ENCODE measurements around the gene S100A6. TPM values are rescaled to one million over a fixed set of nuclear protein-coding genes. Genes with fewer than 3 reads are reported as not detected.
A peak's percentile ranks its signal among the peaks of the same experiment; 100 is the strongest.
"Not testable (repeated sequence)": the region's sequence is repeated elsewhere in the genome, so short reads cannot be mapped to it uniquely, and the experiment has no call there.

The S100A6 gene
- total and polyA plus RNA-seq, 2 donors (not counting 1 experiment from before 2014, with no cell fraction given), result 110 to 213 TPM

GRCh38 chr1:153575081-153575491, 39.3 kb upstream of the S100A6 start:
- H3K9me3 Mint-ChIP-seq (ENCODE audit: insufficient read depth); ATAC-seq (ENCODE audit: low read depth); H3K9ac ChIP-seq (ENCODE audit: low read length); DNase-seq; H3K27me3 ChIP-seq (replicated peaks in 1 of 4; ENCODE audit: control extremely low read depth in 1 of 4, control insufficient read depth in 3 of 4, insufficient read depth in 4 of 4, low read length in 3 of 4); H2AFZ ChIP-seq (ENCODE audit: insufficient read depth, low read depth, low read length, poor library complexity, severe bottlenecking); H3K79me2 ChIP-seq (ENCODE audit: control insufficient read depth, insufficient read depth, low read length); H3K4me3 Mint-ChIP-seq; H3K4me2 ChIP-seq (replicated peaks; ENCODE audit: low read depth, low read length, poor library complexity, severe bottlenecking); H3K27ac ChIP-seq (ENCODE audit: low read length in 2 of 2); intact Hi-C loops (cut with micrococcal nuclease); POLR2A ChIA-PET; H3K27ac Mint-ChIP-seq; H3K4me3 ChIP-seq (ENCODE audit: control extremely low read depth in 1 of 5, extremely low read depth in 1 of 5, insufficient read depth in 1 of 5, low read depth in 2 of 5, low read length in 4 of 5); CTCF ChIA-PET; H3K9me3 ChIP-seq (ENCODE audit: control extremely low read depth in 1 of 3, control insufficient read depth in 2 of 3, insufficient read depth in 1 of 3, low read length in 2 of 3); H3K36me3 ChIP-seq (replicated peaks in 1 of 2; ENCODE audit: control extremely low read depth in 1 of 2, control insufficient read depth in 1 of 2, extremely low read depth in 1 of 2, insufficient read depth in 2 of 2, low read length in 1 of 2); H4K20me1 ChIP-seq (ENCODE audit: control insufficient read depth, insufficient read depth, low read length, poor library complexity, severe bottlenecking): not testable (repeated sequence)
- peaks cover 15% of the 10 kb centered on the region for H3K4me1 Mint-ChIP-seq
- peaks cover 21% of the 10 kb centered on the region for H3K27me3 Mint-ChIP-seq
- WGBS (ENCODE audit: insufficient coverage), result 98% methylated on average over 17 of the region's 35 CpGs
- peaks cover 4 to 14% of the 10 kb centered on the region in 2 donors for H3K4me1 ChIP-seq (ENCODE audit: control insufficient read depth in 2 of 2, insufficient read depth in 2 of 2, low read length in 2 of 2)

- H3K4me1 ChIP-seq (ENCODE audit: control insufficient read depth in 2 of 2, insufficient read depth in 2 of 2, low read length in 2 of 2), result peaks cover 4 to 20% of the 10 kb centered on the region in 2 donors
- H3K9ac ChIP-seq (ENCODE audit: low read length), result no peak overlapping the region
- DNase-seq (no peak), ATAC-seq (ENCODE audit: low read depth) (no peak)
- no peak overlapping the region for H3K4me3 Mint-ChIP-seq
- H3K79me2 ChIP-seq (ENCODE audit: control insufficient read depth, insufficient read depth, low read length), result no peaks in the 10 kb centered on the region
- H3K36me3 ChIP-seq (replicated peaks in 1 of 2; ENCODE audit: control extremely low read depth in 1 of 2, control insufficient read depth in 1 of 2, extremely low read depth in 1 of 2, insufficient read depth in 2 of 2, low read length in 1 of 2), result no peaks in the 10 kb centered on the region
- no peak overlapping the region for H3K4me2 ChIP-seq (replicated peaks; ENCODE audit: low read depth, low read length, poor library complexity, severe bottlenecking)
- no peak overlapping the region for H3K27ac ChIP-seq (ENCODE audit: low read length in 2 of 2)
- intact Hi-C loops (cut with micrococcal nuclease), result loop anchor here (2.0 kb wide), 1 partner anchor 413 kb away; the partner anchor contains the start of gene RAB13
- H3K27me3 ChIP-seq (replicated peaks in 1 of 4; ENCODE audit: control extremely low read depth in 1 of 4, control insufficient read depth in 3 of 4, insufficient read depth in 4 of 4, low read length in 3 of 4), result peaks cover 0 to 5% (median 2%) of the 10 kb centered on the region in 4 experiments
- CTCF ChIA-PET, result interaction anchor here (0.7 to 7.4 kb wide), 18 partner anchors 13 to 413 kb away, joined by 3 to 227 read pairs (median 12); partner anchors contain the start of genes CHTOP, NPR1, RAB13 and S100A1
- peak overlapping the region; percentile 32 for H3K27ac Mint-ChIP-seq
- WGBS (ENCODE audit: insufficient coverage), result 60% methylated on average over 1 of the region's 3 CpGs
- peaks cover 16% of the 10 kb centered on the region for H3K27me3 Mint-ChIP-seq
- H2AFZ ChIP-seq (ENCODE audit: insufficient read depth, low read depth, low read length, poor library complexity, severe bottlenecking), result peak overlapping the region; percentile 26
- H3K9me3 ChIP-seq (ENCODE audit: control extremely low read depth in 1 of 3, control insufficient read depth in 2 of 3, insufficient read depth in 1 of 3, low read length in 2 of 3), result no peaks in the 10 kb centered on the region
- no peaks in the 10 kb centered on the region for H4K20me1 ChIP-seq (ENCODE audit: control insufficient read depth, insufficient read depth, low read length, poor library complexity, severe bottlenecking)
- H3K4me1 Mint-ChIP-seq, result peaks cover 20% of the 10 kb centered on the region
- TF ChIP-seq, protein P1, sequence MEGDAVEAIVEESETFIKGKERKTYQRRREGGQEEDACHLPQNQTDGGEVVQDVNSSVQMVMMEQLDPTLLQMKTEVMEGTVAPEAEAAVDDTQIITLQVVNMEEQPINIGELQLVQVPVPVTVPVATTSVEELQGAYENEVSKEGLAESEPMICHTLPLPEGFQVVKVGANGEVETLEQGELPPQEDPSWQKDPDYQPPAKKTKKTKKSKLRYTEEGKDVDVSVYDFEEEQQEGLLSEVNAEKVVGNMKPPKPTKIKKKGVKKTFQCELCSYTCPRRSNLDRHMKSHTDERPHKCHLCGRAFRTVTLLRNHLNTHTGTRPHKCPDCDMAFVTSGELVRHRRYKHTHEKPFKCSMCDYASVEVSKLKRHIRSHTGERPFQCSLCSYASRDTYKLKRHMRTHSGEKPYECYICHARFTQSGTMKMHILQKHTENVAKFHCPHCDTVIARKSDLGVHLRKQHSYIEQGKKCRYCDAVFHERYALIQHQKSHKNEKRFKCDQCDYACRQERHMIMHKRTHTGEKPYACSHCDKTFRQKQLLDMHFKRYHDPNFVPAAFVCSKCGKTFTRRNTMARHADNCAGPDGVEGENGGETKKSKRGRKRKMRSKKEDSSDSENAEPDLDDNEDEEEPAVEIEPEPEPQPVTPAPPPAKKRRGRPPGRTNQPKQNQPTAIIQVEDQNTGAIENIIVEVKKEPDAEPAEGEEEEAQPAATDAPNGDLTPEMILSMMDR (IDR thresholded peaks at IDR 0.05), result no peak
- no peak for TF ChIP-seq EZH2 (IDR thresholded peaks at IDR 0.05; ENCODE audit: borderline replicate concordance, insufficient read depth, low read depth, low read length, poor library complexity, severe bottlenecking)
- H3K9me3 Mint-ChIP-seq (ENCODE audit: insufficient read depth), result no peaks in the 10 kb centered on the region
- POLR2A ChIA-PET, result interaction anchor here (1.7 kb wide), 1 partner anchor 25 kb away, joined by 4 read pairs; no protein-coding TSS in a partner anchor
- H3K4me3 ChIP-seq (ENCODE audit: control extremely low read depth in 1 of 5, extremely low read depth in 1 of 5, insufficient read depth in 1 of 5, low read depth in 2 of 5, low read length in 4 of 5), result no peak overlapping the region
Observed at GRCh38 chr1:153573351-153573750, 37.6 kb upstream of the S100A6 start.
